HG03354 (cell line): ENCODE measurements around the gene SPAM1.

Experiments used
- ATAC-seq: cut with Tn5 transposase; IDR thresholded peaks from one replicate; pipeline ENCODE4 v1.9.1; 2021; ENCODE audit warnings: mild to moderate bottlenecking; ENCODE audit not compliant: unreplicated experiment, poor library complexity, severe bottlenecking

SPAM1 gene

GRCh38 chr7:124009321-124009720 is 84.3 kb downstream of the SPAM1 start:
- ATAC-seq: no peak
